Measurements from ENCODE around the gene PPFIA3. TPM values are rescaled to one million over a fixed set of nuclear protein-coding genes. Genes with fewer than 3 reads are reported as not detected.

PPFIA3 gene
- total RNA-seq, 1 experiment from 2014 or later, result 56.3 TPM

DNA sequence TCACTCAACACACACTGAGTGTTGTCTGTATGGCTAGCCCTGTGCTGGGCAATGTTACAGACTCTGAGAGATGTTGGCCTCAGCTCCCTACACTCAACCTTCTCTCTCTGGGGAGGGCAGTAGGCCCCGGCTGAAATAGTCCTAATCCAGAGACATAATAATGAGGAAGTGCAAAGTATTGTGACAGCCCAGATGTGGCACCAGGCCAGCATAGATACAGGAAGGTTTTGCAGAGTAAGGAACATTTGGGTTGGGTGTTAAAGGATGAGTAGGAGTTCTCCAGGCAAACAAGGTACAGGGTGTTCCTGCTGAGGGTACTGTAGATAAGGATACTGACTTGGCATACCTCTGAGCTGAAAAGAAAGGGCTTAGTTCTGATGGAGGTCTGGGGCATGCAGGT lies 2.8 kb upstream of the PPFIA3 start:
- Histone ChIP-seq H3K4me1 (ENCODE audit: insufficient read depth, low read length) (peaks cover 10% of the 10 kb centered on the region; the same call in 1 of the 2 replicates), H2AFZ (ENCODE audit: low read length) (no peak overlapping the region), H4K20me1 (ENCODE audit: low read length) (no peaks in the 10 kb centered on the region), H3K9ac (ENCODE audit: low read length) (no peak overlapping the region), H3K36me3 (ENCODE audit: low read depth, low read length) (no peaks in the 10 kb centered on the region), H3K27ac (ENCODE audit: low read length) (no peak overlapping the region), H3K4me3 (ENCODE audit: low read length) (no peak overlapping the region), H3K4me2 (ENCODE audit: low read length) (no peak overlapping the region), H3K27me3 (ENCODE audit: low read length) (no peaks in the 10 kb centered on the region), H3K9me2 (replicated peaks; ENCODE audit: low read length) (no peaks in the 10 kb centered on the region), H3K9me3 (ENCODE audit: low read length) (no peaks in the 10 kb centered on the region), H3F3A (ENCODE audit: low read length, unreplicated experiment) (no peaks in the 10 kb centered on the region), H3K79me2 (ENCODE audit: low read length) (no peaks in the 10 kb centered on the region)
- DNase-seq (no peak), ATAC-seq (no peak)
- intact Hi-C loops (cut with micrococcal nuclease), result no loop called here
- ChIA-PET CTCF (no interaction called here), POLR2A (ENCODE audit: unreplicated experiment) (no interaction called here)
- TF ChIP-seq EZH2phosphoT487 (IDR thresholded peaks at IDR 0.05; ENCODE audit: borderline replicate concordance, low read length) (no peak), EZH2 (IDR thresholded peaks at IDR 0.05; ENCODE audit: low read length, unreplicated experiment) (no peak)
- TF ChIP-seq, protein P1, sequence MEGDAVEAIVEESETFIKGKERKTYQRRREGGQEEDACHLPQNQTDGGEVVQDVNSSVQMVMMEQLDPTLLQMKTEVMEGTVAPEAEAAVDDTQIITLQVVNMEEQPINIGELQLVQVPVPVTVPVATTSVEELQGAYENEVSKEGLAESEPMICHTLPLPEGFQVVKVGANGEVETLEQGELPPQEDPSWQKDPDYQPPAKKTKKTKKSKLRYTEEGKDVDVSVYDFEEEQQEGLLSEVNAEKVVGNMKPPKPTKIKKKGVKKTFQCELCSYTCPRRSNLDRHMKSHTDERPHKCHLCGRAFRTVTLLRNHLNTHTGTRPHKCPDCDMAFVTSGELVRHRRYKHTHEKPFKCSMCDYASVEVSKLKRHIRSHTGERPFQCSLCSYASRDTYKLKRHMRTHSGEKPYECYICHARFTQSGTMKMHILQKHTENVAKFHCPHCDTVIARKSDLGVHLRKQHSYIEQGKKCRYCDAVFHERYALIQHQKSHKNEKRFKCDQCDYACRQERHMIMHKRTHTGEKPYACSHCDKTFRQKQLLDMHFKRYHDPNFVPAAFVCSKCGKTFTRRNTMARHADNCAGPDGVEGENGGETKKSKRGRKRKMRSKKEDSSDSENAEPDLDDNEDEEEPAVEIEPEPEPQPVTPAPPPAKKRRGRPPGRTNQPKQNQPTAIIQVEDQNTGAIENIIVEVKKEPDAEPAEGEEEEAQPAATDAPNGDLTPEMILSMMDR (conservative IDR thresholded peaks at IDR 0.05; ENCODE audit: low read depth, low read length), result no peak
- BruUV-seq (replicated peaks), result no TSS peak

DNA sequence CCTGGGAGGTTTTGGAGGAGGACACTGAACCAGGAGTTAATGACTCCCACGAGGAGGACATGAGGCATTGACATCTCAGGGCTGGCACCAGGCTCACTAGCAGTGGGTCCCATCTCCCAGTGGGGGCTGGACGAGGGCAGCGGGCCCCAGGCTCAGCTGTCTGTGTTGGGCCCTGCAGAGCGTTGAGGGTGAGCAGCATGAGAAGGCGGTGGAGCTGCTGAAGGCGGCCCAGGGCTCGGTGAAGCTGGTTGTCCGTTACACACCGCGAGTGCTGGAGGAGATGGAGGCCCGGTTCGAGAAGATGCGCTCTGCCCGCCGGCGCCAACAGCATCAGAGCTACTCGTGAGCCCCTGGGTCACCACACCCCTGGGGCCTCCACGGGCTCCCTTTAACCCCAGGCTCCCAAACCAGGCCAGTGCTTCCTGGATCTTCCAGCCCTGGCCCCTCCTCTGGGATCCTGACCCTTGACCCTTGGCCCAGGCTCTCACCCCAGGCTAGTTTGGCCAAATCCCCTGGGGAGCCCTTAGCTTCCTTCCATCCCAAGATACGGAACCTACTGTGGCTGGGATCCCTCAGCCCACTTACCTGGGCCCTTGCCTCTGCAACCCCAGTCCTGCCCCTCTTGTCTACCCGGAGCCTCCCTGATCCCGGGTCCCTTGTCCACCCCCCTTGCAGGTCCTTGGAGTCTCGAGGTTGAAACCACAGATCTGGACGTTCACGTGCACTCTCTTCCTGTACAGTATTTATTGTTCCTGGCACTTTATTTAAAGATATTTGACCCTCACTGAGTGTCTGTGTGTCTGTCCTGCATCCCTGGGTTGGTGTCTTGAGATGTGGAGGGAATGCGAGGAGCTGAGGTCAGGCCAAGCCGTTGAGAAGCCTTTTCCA lies 1.4 kb upstream of the PPFIA3 start:
- no TSS peak for BruUV-seq (replicated peaks)
- Histone ChIP-seq H3K79me2 (ENCODE audit: low read length) (no peaks in the 10 kb centered on the region), H2AFZ (ENCODE audit: low read length) (peak overlapping the region; percentile 88), H3K9me3 (ENCODE audit: low read length) (no peaks in the 10 kb centered on the region), H3K4me1 (ENCODE audit: insufficient read depth, low read length) (peaks cover 10% of the 10 kb centered on the region; the same call in 1 of the 2 replicates), H3K36me3 (ENCODE audit: low read depth, low read length) (no peaks in the 10 kb centered on the region), H3K27ac (ENCODE audit: low read length) (no peak overlapping the region), H3F3A (ENCODE audit: low read length, unreplicated experiment) (no peaks in the 10 kb centered on the region), H3K27me3 (ENCODE audit: low read length) (no peaks in the 10 kb centered on the region), H3K4me3 (ENCODE audit: low read length) (peak overlapping the region; percentile 75), H3K9ac (ENCODE audit: low read length) (peak overlapping the region; percentile 70), H4K20me1 (ENCODE audit: low read length) (no peaks in the 10 kb centered on the region), H3K4me2 (ENCODE audit: low read length) (peak overlapping the region; percentile 84), H3K9me2 (replicated peaks; ENCODE audit: low read length) (no peaks in the 10 kb centered on the region)
- ChIA-PET CTCF (no interaction called here), POLR2A (ENCODE audit: unreplicated experiment) (no interaction called here)
- intact Hi-C loops (cut with micrococcal nuclease), result no loop called here
- no peak; the same call in 1 of the 2 replicates for ATAC-seq
- DNase-seq, result no peak
- TF ChIP-seq EZH2 (IDR thresholded peaks at IDR 0.05; ENCODE audit: low read length, unreplicated experiment) (no peak), EZH2phosphoT487 (IDR thresholded peaks at IDR 0.05; ENCODE audit: borderline replicate concordance, low read length) (no peak)
- TF ChIP-seq, protein P1 (conservative IDR thresholded peaks at IDR 0.05; ENCODE audit: low read depth, low read length), result no peak

Measured in PC-3 (cell line).